Measurements from ENCODE around the gene CHRM4.
"Not testable (repeated sequence)": the region's sequence is repeated elsewhere in the genome, so short reads cannot be mapped to it uniquely, and the experiment has no call there.

CHRM4 gene

DNA sequence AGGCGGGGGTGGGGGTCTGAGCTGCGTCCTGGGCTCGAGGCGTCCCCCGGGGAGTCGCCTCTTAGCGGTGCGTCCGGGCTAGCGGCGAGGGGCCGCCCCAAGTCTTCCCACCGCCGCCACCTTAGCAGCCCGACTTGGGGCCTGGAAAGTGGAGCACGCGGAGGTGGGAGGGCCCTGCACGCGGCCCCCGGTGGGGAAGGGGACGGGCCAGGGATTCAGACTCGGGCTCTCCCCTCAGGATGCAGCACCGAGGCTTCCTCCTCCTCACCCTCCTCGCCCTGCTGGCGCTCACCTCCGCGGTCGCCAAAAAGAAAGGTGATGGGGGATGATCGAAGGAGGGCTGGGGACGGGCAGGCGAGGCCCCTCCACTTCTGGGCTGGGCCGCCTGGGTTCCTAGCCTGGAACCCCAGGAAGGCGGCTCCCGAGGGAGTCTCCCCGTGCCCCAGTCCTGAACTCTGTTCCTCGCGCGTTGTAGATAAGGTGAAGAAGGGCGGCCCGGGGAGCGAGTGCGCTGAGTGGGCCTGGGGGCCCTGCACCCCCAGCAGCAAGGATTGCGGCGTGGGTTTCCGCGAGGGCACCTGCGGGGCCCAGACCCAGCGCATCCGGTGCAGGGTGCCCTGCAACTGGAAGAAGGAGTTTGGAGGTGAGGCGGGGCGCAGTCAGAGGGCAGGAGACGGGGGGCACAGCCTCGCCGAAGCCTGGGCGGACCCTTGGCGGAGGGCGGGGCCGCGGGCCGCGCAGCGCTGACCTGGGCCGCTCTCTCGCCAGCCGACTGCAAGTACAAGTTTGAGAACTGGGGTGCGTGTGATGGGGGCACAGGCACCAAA is 9.5 kb downstream of the CHRM4 start:
- DNase-seq (ENCODE audit: low read depth, low spot score) = no peak

DNA sequence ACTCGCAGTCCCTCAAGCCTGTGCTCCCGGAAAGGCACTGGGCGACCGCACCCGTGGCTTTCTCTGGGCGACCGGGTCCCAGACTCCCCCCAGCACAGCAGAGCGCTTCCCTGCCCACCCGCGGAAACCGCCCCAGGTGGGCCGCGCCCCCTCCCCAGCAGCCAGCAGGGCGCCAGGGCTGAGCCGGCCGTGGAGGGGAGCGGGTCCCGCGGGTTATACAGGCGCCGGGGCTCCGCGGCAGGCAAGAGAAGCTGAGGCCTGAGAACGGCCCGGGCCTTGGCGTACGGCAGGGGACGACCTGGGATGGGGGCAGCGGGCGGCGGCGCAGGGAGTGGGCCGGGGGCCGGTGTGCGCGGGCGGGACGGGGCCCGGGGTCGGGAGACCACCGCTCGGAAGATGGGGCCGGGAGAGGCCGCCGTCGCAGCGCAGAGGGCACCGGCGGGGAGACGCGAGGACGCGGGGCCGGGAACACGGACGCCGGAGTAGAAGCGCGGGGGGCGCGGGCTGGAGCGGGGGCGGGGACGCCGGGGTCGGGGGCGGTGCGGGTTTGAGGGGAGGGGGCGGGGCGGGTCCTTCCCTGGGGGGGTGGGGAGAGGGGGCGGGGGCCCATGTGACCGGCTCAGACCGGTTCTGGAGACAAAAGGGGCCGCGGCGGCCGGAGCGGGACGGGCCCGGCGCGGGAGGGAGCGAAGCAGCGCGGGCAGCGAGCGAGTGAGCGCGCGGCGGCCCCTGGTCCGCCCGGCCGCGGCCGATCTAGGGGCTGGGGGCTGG is 10.3 kb downstream of the CHRM4 start, which contains the start of gene MDK:
Gene MDK (plus strand): TSS at position 622 of the 771 bp plus-strand sequence. CDS start 389 bp downstream, outside the sequence.
- no peak for DNase-seq (ENCODE audit: low read depth, low spot score)

DNA sequence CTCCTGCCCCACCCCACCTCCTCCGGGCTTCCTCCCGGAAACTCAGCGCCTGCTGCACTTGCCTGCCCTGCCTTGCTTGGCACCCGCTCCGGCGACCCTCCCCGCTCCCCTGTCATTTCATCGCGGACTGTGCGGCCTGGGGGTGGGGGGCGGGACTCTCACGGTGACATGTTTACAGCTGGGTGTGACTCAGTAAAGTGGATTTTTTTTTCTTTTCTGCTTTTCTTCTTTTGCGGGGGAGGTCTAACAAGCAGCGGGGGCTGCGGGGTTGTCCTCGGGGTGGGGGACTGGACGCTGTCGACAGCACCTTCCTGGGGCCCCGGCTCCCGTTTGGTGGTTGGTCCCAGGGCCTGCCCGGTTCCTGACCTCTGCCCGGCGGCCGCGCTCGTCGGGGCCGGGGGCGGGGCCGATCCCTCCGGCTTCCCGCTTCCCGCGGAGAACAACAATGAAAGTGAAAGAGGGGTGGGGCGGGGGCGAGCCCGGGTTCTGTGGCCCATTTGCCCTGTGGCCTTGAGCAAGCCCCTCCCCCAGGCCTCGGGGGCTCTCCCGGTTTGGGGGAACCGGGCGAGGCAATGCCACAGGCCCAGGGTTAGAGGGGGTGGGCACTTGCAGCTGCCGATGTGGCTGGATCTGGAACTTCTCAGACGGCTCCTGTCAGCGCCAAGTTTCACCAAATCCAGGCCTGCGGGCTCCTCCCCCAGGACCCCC is 11.1 kb downstream of the CHRM4 start:
- no peak for DNase-seq (ENCODE audit: low read depth, low spot score)

DNA sequence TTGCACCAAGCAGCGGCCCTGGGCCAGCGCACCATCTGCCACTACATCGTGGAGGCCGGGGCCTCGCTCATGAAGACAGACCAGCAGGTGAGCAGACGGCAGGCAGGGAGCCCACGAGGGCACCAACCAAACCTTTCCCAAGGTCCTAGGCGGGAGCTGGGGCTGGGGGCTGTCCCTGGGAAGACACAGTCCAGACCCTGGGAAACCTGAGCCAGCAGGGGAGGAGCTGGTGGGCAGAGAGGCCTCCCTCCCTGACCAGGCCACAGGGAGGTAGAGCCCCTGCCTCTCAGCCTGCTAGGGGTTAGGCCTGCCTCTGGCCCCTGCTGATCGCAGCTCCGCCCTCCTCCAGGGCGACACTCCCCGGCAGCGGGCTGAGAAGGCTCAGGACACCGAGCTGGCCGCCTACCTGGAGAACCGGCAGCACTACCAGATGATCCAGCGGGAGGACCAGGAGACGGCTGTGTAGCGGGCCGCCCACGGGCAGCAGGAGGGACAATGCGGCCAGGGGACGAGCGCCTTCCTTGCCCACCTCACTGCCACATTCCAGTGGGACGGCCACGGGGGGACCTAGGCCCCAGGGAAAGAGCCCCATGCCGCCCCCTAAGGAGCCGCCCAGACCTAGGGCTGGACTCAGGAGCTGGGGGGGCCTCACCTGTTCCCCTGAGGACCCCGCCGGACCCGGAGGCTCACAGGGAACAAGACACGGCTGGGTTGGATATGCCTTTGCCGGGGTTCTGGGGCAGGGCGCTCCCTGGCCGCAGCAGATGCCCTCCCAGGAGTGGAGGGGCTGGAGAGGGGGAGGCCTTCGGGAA is 11.9 kb downstream of the CHRM4 start:
- not testable (repeated sequence) for DNase-seq (ENCODE audit: low read depth, low spot score)

DNA sequence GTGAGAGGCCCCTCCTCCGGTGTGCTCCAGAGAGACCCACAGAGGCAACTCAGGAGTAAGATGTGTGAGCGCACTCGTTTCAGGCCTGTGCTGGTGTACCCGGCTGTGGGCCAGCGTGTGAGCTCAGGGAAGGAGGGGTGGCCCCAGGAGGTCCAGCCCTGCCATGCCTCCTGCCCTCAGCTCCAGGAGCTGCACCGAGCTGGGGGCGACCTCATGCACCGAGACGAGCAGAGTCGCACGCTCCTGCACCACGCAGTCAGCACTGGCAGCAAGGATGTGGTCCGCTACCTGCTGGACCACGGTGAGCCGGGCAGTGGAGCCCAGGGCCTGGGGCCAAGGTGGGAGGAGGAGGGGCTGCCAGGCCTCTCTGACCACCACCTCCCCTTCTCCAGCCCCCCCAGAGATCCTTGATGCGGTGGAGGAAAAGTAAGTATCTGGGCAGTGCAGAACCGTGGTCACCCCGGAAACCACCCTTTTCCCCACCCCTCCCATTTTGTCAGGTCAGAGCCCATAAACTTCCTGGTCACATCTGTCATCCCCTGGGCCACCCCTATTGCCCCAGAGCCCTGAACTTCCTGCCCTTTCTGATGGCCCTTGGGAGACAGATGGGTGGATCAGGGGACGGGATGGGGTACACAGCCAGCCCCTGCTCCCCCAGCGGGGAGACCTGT is 12.6 kb downstream of the CHRM4 start:
- no peak for DNase-seq (ENCODE audit: low read depth, low spot score)

DNA sequence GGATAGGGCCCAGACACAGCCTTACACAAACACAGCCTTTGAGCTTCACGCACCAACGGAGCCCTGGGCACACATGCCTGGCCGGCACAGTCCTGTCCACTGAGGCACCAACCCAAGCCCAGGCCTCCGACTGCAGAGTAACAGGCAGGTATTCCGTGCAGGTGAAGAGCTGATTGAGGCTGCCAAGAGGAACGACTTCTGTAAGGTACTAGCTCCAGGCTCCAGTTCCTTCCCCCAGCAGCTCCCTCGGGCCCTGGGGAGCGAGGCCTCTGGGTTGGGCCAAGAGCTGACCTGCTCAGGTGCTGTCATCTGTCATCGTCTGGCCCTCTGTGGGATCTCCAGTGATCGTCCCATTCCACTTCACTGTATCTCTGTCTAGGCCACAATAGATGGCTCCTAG is 13.3 kb downstream of the CHRM4 start:
- no peak for DNase-seq (ENCODE audit: low read depth, low spot score)

DNA sequence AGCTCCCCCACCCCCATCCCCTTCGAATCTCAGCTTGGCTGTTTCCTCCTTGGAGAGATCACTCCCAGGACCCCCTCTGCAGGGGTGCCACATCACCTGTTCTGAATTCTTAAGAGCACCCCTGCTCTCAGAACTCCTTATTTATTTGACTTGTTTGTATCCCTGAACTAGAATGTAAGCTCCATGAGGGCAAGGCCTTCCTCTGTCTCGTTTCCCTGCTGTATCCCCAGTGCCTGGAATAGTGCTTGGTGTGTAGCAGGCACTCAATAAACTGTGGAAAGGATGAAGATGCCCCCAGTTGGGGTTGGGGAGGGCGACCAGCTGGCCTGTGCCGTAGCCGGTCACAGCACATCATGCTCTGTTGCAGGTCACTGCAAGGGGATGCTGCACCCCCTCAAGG is 13.7 kb downstream of the CHRM4 start:
- no peak for DNase-seq (ENCODE audit: low read depth, low spot score)

DNA sequence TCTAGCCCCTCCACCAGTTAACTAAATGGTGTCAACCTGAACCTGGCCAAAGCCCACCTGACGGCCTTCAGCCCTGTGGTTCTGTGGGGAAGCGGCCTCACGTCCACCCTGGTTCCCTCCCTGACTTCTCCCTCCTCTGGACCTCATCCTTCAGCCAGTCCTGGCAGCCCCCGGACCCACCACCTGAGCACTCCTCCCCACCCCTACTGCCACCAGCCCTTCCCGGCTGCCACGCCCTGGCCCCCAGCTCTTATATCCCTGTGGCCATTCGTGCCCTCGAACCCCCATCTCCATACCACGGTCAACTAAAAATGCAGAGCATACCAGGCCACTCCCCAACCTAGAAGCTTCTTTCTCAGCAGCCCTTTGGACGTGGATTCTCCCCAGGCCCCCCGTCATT is 14.3 kb downstream of the CHRM4 start:
- DNase-seq (ENCODE audit: low read depth, low spot score) = no peak

DNA sequence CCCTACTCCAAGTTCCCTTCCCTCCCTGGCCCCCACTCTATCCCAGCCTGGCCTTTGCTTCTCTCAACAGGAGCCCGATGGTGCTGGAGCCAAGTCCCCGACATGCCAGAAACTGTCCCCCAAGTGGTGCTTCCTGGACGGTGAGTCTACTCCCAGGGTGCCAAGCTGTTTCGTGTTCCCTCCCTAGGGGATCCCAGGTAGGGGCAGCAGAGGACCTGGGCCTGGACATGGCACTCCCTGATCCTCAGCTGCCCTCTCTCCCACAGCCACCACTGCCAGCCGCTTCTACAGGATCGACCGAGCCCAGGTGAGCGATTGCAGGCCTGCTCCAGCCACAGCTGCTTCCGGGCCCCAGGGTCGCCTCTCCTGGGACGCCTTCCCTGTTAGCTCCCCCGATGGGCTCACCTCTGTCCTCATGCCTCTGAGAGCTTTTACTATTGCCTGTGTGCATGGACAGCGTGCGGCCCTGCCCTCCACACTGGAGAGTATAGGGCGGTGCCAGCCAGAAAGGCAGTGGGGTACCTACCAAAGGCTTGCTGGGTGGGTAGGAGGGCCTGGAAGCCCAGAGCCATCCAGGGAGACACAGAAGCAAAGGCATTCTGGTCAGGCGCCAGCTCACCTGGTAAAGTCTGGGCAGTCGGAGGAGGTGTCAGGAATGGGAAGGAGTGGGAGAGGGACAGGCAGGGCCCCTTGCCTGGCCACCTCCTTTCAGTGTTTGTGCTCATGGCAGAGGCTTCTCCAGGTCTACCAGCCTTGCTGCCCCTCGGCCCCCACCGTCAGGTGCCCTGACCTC is 15.1 kb downstream of the CHRM4 start:
- DNase-seq (ENCODE audit: low read depth, low spot score) = no peak

DNA sequence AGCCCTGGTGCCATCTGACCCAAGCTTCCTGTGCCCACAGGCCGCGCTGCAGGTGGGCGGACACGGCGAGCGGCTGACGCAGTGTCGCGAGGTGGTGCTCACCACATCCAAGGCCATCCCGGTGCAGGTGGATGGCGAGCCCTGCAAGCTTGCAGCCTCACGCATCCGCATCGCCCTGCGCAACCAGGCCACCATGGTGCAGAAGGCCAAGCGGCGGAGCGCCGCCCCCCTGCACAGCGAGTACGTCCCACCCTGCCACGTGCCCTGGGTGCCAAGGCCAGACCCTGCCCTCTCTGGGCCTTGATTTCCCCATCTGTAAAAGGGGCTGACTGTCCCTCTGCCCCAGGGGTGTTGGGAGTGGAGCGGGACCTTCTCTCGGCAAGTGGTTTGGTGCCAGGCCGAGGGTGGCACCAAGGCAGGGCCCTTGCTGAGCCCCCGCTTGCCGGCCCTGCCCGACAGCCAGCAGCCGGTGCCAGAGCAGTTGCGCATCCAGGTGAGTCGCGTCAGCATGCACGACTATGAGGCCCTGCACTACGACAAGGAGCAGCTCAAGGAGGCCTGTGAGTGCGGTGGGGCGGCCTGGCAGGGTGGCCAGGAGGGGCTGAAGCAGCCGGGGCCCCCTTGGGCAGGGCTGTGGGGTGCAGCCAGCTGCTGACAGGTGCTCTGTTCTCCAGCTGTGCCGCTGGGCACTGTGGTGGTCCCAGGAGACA is 16.0 kb downstream of the CHRM4 start:
- no peak for DNase-seq (ENCODE audit: low read depth, low spot score)

DNA sequence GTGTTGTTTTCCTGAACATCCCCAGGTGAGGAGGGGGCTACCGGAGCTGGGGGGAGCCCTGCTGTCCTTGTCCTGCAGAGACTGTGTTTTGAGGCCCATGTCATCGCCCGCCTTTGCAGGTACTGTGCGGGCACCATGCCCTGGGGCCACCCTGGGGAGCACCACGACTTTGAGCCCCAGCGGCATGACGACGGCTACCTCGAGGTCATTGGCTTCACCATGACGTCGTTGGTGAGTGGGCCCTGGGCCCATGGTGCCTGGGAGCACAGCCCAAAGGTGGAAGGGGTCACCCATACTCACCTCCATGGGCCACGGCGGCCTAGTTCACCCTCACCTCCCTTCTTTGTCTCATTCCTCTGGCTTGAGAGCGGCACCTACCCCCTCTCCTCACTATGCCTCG is 16.8 kb downstream of the CHRM4 start:
- DNase-seq (ENCODE audit: low read depth, low spot score) = no peak

DNA sequence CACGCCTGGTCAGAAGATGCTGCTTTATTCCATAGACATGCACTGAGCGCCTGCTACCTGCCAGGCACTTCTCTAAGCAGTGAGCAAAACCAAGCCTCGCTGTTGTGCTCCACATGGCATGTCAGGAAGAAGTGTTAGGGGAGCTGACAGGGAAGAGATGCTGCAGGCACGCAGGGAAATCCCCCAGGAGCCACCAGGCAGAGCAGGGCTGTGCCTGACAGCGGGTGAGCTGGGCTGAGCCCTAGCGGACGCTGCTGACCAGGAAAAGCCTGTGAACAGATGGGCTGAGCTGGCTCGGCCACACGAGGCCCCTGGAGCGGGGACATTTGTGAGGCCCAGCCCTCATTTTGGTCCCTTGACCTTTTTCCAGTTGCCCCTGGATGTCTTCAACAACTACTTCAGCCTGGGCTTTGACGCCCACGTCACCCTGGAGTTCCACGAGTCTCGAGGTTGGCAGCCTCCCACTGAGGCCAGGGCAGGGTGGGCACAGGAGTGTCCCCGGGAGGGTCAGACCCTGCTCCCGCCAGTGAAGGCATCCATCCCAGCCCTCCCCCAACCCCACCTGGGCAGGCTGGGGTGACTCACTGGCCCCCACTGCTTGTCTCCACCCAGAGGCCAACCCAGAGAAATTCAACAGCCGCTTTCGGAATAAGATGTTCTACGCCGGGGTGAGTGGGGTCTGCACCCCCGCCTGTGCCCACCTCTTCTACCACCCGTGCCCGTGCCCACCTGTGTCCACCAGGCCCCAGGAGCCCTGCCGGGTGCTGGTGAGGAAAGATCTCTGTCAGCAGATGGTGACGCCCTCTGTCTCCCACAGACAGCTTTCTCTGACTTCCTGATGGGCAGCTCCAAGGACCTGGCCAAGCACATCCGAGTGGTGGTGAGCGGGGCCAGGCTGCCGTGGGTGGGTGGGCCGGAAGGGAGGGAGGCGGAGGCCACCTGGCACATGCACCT is 17.5 kb downstream of the CHRM4 start:
- DNase-seq (ENCODE audit: low read depth, low spot score) = no peak

DNA sequence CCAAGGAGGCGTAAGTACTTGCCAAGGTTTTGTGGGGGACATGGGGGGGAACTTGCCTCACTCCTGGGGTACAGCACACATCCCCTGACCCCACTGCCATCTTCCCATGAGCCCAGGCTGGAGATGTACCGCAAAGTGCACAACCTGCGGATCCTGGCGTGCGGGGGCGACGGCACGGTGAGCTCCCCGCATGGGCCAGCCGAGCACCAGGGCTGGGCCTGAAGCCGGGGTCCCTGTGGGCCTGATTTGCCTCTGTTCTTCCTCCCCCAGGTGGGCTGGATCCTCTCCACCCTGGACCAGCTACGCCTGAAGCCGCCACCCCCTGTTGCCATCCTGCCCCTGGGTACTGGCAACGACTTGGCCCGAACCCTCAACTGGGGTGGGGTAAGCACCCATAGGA is 19.1 kb downstream of the CHRM4 start:
- DNase-seq (ENCODE audit: low read depth, low spot score) = not testable (repeated sequence)

DNA sequence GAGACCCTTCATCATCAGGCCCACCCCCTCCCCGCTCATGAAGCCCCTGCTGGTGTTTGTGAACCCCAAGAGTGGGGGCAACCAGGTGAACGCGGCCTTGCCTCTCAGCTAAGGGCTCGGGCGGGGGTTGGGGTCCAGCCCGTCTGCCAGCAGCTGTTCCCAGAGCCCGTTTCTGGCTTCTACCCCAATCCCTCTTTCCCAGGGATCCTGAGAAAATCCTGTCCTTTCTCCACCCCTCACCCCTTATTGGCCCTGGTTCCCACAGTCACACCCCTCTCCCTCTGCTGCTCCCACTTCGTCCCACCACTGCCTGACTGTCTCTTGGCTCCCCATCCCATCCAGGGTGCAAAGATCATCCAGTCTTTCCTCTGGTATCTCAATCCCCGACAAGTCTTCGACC is 19.5 kb downstream of the CHRM4 start:
- no peak for DNase-seq (ENCODE audit: low read depth, low spot score)

DNA sequence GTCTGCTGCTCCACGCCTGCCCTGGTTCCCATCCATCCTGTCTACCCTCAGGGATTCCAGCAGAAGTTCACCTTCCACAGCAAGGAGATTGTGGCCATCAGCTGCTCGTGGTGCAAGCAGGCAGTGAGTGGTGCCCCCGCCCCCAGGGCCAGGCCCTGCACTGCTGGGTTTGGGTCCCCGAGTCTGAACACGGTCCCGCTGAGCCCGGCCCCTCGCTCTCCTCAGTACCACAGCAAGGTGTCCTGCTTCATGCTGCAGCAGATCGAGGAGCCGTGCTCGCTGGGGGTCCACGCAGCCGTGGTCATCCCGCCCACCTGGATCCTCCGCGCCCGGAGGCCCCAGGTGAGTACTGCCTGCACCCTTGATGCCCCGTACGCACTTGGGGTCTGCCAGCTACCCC is 20.3 kb downstream of the CHRM4 start:
- not testable (repeated sequence) for DNase-seq (ENCODE audit: low read depth, low spot score)

DNA sequence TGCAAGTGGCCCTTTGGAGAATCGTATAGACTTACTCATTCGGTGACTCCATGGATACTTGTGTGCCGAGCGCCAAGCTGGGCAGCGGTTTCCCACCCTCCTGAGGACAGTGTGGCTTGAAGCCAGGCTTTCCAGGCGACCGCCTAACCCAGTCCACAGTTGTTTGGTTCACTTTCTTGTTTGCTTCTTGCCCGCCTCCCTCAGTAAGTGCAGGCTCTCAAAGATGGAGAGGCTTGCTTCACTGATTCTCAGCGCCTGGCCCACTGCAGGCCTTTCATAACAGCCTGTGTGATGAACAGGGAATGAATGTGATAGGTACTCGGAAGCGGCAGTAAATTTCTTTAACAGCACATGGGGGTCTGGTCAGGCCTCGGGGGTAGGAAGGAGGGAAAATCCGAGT is 21.3 kb downstream of the CHRM4 start:
- no peak for DNase-seq (ENCODE audit: low read depth, low spot score)

DNA sequence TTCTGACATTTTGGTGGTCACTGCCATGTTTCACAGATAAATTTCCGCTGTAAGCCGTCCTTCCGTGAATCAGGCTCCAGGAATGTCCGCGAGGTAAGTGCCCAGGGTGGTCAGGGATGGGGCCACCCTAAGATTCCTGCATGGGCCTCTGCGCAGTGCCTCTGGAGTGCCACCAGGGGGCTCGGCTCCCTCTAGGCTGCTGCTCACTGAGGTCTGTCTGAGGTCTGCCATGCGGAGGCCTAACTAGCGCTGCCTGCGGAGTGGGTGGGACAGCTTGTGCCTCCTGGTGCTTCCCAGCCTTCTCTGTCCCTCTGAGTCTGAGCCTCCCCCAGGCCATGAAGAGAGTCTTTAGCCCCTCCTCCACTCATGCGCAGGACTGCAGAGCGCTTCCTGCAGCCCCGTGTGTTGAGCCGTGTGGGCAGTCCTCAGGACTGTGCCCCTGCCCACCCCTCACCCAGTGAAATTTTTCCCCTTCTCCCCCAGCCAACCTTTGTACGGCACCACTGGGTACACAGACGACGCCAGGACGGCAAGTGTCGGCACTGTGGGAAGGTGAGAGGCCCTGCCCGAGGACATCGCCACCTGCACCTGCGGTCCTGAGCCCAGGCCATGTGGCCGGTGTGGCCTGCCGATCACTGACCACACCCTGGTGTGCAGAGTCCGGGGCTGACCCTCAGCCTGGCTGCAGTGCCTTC is 22.0 kb downstream of the CHRM4 start:
- DNase-seq (ENCODE audit: low read depth, low spot score) = no peak

DNA sequence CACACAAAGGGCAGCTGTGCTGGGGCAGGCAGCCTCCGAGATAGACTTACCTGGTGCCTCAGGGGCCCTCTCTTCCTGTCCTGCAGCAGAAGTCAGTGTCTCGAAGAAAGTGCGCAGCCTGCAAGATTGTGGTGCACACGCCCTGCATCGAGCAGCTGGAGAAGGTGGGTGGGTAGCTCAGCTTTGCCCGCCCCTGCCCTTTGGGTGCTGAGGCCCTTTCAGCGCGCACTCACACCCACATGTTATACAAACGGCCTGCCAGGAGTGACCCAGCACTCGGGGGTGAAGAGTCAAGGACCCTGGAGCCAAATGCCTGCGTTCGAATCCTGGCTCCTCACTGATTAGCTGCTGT is 23.7 kb downstream of the CHRM4 start:
- no peak for DNase-seq (ENCODE audit: low read depth, low spot score)
